ENCODE data around the gene DNAJB2.
A peak's percentile ranks its signal among the peaks of the same experiment; 100 is the strongest.
"Not testable (repeated sequence)": the region's sequence is repeated elsewhere in the genome, so short reads cannot be mapped to it uniquely, and the experiment has no call there.

Gene DNAJB2

GRCh38 chr2:219258942-219259341 is 20.2 kb upstream of the DNAJB2 start:
- DNase-seq (ENCODE audit: low read depth), result not testable (repeated sequence)

- no peak for DNase-seq (ENCODE audit: low read depth)
Measured at GRCh38 chr2:219261024-219261855, 17.9 kb upstream of the DNAJB2 start.

GRCh38 chr2:219266232-219266631 is 12.9 kb upstream of the DNAJB2 start:
- no peak for DNase-seq (ENCODE audit: low read depth)

- no peak for DNase-seq (ENCODE audit: low read depth)
Measured at GRCh38 chr2:219266886-219267285, 12.3 kb upstream of the DNAJB2 start.

- no peak for DNase-seq (ENCODE audit: low read depth)
Measured at GRCh38 chr2:219268294-219268693, 10.9 kb upstream of the DNAJB2 start.

- DNase-seq (ENCODE audit: low read depth), result no peak
Measured at GRCh38 chr2:219269362-219270054, 9.7 kb upstream of the DNAJB2 start.

GRCh38 chr2:219270055-219270372 is 9.2 kb upstream of the DNAJB2 start:
- DNase-seq (ENCODE audit: low read depth), result no peak

- no peak for DNase-seq (ENCODE audit: low read depth)
Measured at GRCh38 chr2:219271021-219271420, 8.1 kb upstream of the DNAJB2 start.

- no peak for DNase-seq (ENCODE audit: low read depth)
Measured at GRCh38 chr2:219272356-219272755, 6.8 kb upstream of the DNAJB2 start.

- DNase-seq (ENCODE audit: low read depth), result no peak
Measured at GRCh38 chr2:219272995-219273394, 6.2 kb upstream of the DNAJB2 start.

GRCh38 chr2:219273937-219274336 is 5.2 kb upstream of the DNAJB2 start:
- DNase-seq (ENCODE audit: low read depth), result peak; percentile 76

GRCh38 chr2:219274361-219274921 is 4.7 kb upstream of the DNAJB2 start:
- DNase-seq (ENCODE audit: low read depth), result peak; percentile 84

- DNase-seq (ENCODE audit: low read depth), result peak; percentile 84
Measured at GRCh38 chr2:219277703-219278654, 1.2 kb upstream of the DNAJB2 start.

GRCh38 chr2:219278655-219279150 is 463 bp upstream of the DNAJB2 start:
- DNase-seq (ENCODE audit: low read depth), result no peak

GRCh38 chr2:219279916-219280516 is 850 bp downstream of the DNAJB2 start:
- DNase-seq (ENCODE audit: low read depth), result no peak

- DNase-seq (ENCODE audit: low read depth), result no peak
Measured at GRCh38 chr2:219280651-219281050, 1.5 kb downstream of the DNAJB2 start.

- no peak for DNase-seq (ENCODE audit: low read depth)
Measured at GRCh38 chr2:219281588-219281987, 2.4 kb downstream of the DNAJB2 start.

GRCh38 chr2:219282375-219282774 is 3.2 kb downstream of the DNAJB2 start:
- DNase-seq (ENCODE audit: low read depth), result no peak

GRCh38 chr2:219282943-219283581 is 3.9 kb downstream of the DNAJB2 start:
- no peak for DNase-seq (ENCODE audit: low read depth)

- no peak for DNase-seq (ENCODE audit: low read depth)
Measured at GRCh38 chr2:219284501-219285372, 5.6 kb downstream of the DNAJB2 start.

Data from ELR (cell line).